ENCODE measurements around the gene RASA2. TPM values are rescaled to one million over a fixed set of nuclear protein-coding genes. Genes with fewer than 3 reads are reported as not detected.

Gene RASA2
- total and polyA plus RNA-seq, 2 of the 4 experiments (the other 2 are of a cell fraction), result 6.1 to 14.0 TPM

GRCh38 chr3:141564241-141564640 lies 77.4 kb downstream of the RASA2 start:
- in situ Hi-C loops (cut with MboI; ENCODE audit: low sequenced_read_pairs) (no loop called here), dilution Hi-C loops (cut with HindIII; ENCODE audit: low sequenced_read_pairs, unreplicated experiment) (no loop called here), intact Hi-C loops (cut with micrococcal nuclease) (loop anchor here (5.0 kb wide), 1 partner anchor 332 kb away; the partner anchor contains the start of gene PXYLP1)
- H4K20me1 ChIP-seq (ENCODE audit: insufficient read depth, low read length), result no peaks in the 10 kb centered on the region
- no peaks in the 10 kb centered on the region for H3K27me3 ChIP-seq (ENCODE audit: control insufficient read depth, insufficient read depth, low read length)
- no peak overlapping the region for H3K56ac ChIP-seq (ENCODE audit: extremely low read depth, insufficient read depth, low read length)
- peaks cover 3% of the 10 kb centered on the region for H3K36me3 ChIP-seq (ENCODE audit: control insufficient read depth, insufficient read depth, low read length)
- no peak for ATAC-seq (ENCODE audit: low read depth)
- no peak overlapping the region for H4K8ac ChIP-seq (ENCODE audit: low read depth in 2 of 2, low read length in 2 of 2)
- H2BK15ac ChIP-seq (ENCODE audit: low read depth, low read length), result no peak overlapping the region
- no peaks in the 10 kb centered on the region for H3K9me3 ChIP-seq (ENCODE audit: control insufficient read depth, insufficient read depth, low read length)
- no peak overlapping the region for H2AK9ac ChIP-seq (replicated peaks; ENCODE audit: low read depth, low read length, poor library complexity)
- no peak overlapping the region for H3K23ac ChIP-seq (ENCODE audit: low read depth, low read length)
- CTCF ChIA-PET, result interaction anchor here (1.2 kb wide), 1 partner anchor 105 kb away, joined by 3 read pairs; no protein-coding TSS in a partner anchor
- H2BK20ac ChIP-seq (ENCODE audit: low read depth, low read length), result no peak overlapping the region
- no peak overlapping the region for H2BK120ac ChIP-seq (ENCODE audit: low read depth, low read length)
- H3K4me2 ChIP-seq (ENCODE audit: low read depth, low read length), result no peak overlapping the region
- no peak overlapping the region for H4K91ac ChIP-seq (ENCODE audit: insufficient read depth, low read depth, low read length)
- H2AFZ ChIP-seq (replicated peaks; ENCODE audit: low read length, poor library complexity), result no peak overlapping the region
- H4K5ac ChIP-seq (ENCODE audit: low read depth, low read length), result no peak overlapping the region
- TF ChIP-seq, protein P1, sequence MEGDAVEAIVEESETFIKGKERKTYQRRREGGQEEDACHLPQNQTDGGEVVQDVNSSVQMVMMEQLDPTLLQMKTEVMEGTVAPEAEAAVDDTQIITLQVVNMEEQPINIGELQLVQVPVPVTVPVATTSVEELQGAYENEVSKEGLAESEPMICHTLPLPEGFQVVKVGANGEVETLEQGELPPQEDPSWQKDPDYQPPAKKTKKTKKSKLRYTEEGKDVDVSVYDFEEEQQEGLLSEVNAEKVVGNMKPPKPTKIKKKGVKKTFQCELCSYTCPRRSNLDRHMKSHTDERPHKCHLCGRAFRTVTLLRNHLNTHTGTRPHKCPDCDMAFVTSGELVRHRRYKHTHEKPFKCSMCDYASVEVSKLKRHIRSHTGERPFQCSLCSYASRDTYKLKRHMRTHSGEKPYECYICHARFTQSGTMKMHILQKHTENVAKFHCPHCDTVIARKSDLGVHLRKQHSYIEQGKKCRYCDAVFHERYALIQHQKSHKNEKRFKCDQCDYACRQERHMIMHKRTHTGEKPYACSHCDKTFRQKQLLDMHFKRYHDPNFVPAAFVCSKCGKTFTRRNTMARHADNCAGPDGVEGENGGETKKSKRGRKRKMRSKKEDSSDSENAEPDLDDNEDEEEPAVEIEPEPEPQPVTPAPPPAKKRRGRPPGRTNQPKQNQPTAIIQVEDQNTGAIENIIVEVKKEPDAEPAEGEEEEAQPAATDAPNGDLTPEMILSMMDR (conservative IDR thresholded peaks at IDR 0.05; ENCODE audit: low read depth, low read length), result no peak
- no peak for TF ChIP-seq POLR2A (IDR thresholded peaks at IDR 0.05; ENCODE audit: low read depth, low read length)
- no peak for TF ChIP-seq CHD1 (IDR thresholded peaks at IDR 0.05; ENCODE audit: low read depth, low read length)
- TF ChIP-seq BHLHE40 (IDR thresholded peaks at IDR 0.05; ENCODE audit: low read depth, low read length), result no peak
- TF ChIP-seq RAD21 (IDR thresholded peaks at IDR 0.05; ENCODE audit: low read length), result no peak
- TF ChIP-seq RCOR1 (IDR thresholded peaks at IDR 0.05; ENCODE audit: insufficient replicate concordance, low read length), result no peak
- no peak for TF ChIP-seq SMC3 (IDR thresholded peaks at IDR 0.05; ENCODE audit: low read depth, low read length)
- TF ChIP-seq FOS (IDR thresholded peaks at IDR 0.05; ENCODE audit: low read depth, low read length), result no peak
- H2AK5ac ChIP-seq (ENCODE audit: low read depth, low read length), result no peak overlapping the region
- no peak for DNase-seq
- no peaks in the 10 kb centered on the region for H3K4me1 ChIP-seq (ENCODE audit: control insufficient read depth, insufficient read depth, low read length)
- H3K9ac ChIP-seq (ENCODE audit: low read depth, low read length), result no peak overlapping the region
- H3K9me1 ChIP-seq (ENCODE audit: insufficient read depth, low read length), result no peaks in the 10 kb centered on the region
- H3K79me1 ChIP-seq (ENCODE audit: low read depth in 1 of 2, low read length in 2 of 2), result peaks cover 3 to 4% of the 10 kb centered on the region in 2 experiments; a peak in 1 of 4 replicates
- H3K14ac ChIP-seq (replicated peaks; ENCODE audit: low read depth, low read length), result no peak overlapping the region
- POLR2A ChIA-PET (ENCODE audit: unreplicated experiment), result no interaction called here
- WGBS, 2 experiments (ENCODE audit: extremely low coverage in 2 of 2, insufficient read length in 1 of 2), result 100% methylated on average over 1 of the region's 1 CpG; no CpG with 5 or more reads in 1 of the 2 experiments
- no TSS peak for BruUV-seq (replicated peaks)
- no peak overlapping the region for H3K27ac ChIP-seq (ENCODE audit: insufficient read depth, low read length)
- H2BK5ac ChIP-seq (ENCODE audit: low read depth, low read length, poor library complexity, severe bottlenecking), result no peak overlapping the region
- H3K4ac ChIP-seq (ENCODE audit: low read depth, low read length), result no peak overlapping the region
- no peak overlapping the region for H3K18ac ChIP-seq (ENCODE audit: low read depth, low read length)
- no peak overlapping the region for H3K4me3 ChIP-seq (ENCODE audit: insufficient read depth, low read depth, low read length)
